ENCODE results near the gene SLC25A23.

DNA sequence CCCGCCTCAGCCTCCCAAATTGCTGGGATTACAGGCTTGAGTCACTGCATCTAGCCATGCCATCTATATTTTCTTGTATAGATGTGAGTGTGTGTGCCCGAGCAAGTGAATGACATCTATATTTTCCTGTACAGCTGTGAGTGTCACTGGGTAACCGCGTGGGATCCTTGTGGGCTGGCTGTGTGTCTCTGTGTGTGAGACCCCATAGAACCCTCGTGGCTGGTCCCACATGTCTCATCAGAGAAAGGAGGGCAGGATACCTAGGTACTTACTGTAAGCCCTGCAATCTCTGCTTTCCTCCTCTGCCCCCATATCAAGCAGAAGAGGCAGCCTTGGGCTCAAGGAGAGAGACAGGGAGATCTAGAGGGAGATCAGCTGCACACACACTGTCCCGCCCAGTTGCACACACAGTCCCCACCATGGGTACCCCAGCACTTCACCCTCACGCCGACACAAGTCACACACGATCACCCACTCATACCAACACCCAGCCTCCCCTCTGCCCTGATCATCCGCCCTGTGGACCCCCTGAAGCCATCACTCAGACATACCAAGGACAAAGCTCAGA is 21.3 kb upstream of the SLC25A23 start:
- TF ChIP-seq, protein P1, sequence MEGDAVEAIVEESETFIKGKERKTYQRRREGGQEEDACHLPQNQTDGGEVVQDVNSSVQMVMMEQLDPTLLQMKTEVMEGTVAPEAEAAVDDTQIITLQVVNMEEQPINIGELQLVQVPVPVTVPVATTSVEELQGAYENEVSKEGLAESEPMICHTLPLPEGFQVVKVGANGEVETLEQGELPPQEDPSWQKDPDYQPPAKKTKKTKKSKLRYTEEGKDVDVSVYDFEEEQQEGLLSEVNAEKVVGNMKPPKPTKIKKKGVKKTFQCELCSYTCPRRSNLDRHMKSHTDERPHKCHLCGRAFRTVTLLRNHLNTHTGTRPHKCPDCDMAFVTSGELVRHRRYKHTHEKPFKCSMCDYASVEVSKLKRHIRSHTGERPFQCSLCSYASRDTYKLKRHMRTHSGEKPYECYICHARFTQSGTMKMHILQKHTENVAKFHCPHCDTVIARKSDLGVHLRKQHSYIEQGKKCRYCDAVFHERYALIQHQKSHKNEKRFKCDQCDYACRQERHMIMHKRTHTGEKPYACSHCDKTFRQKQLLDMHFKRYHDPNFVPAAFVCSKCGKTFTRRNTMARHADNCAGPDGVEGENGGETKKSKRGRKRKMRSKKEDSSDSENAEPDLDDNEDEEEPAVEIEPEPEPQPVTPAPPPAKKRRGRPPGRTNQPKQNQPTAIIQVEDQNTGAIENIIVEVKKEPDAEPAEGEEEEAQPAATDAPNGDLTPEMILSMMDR (IDR thresholded peaks at IDR 0.05 in 8 of 11, conservative IDR thresholded peaks at IDR 0.05 in 3 of 11) = no peak
- no peak for TF ChIP-seq POLR2A (IDR thresholded peaks at IDR 0.05)
- no peak for TF ChIP-seq POLR2AphosphoS5 (IDR thresholded peaks at IDR 0.05)

All from spleen (tissue), 7 donors.